NT2/D1 (cell line): ENCODE results near the gene AQP12A.

Experiments
- DNase-seq: peaks from one replicate; pipeline ENCODE4 v3.0.0-alpha.2; 2011; ENCODE audit warnings: low read depth, low spot score
- H3K27me3 ChIP-seq: 2 replicates; pipeline ENCODE4 v1.6.0; 2011; ENCODE audit warnings: mild to moderate bottlenecking; ENCODE audit not compliant: insufficient read length, insufficient read depth
- H3K36me3 ChIP-seq: 2 replicates; pipeline ENCODE4 v1.6.1; 2011; ENCODE audit warnings: mild to moderate bottlenecking, low read length, mixed read lengths; ENCODE audit not compliant: insufficient read depth, insufficient read length
- H3K4me1 ChIP-seq: 2 replicates; pipeline ENCODE4 v1.5.1; 2011; ENCODE audit not compliant: insufficient read depth, insufficient read length
- H3K4me3 ChIP-seq: 2 replicates; pipeline ENCODE4 v1.5.1; 2011; ENCODE audit warnings: low read depth; ENCODE audit not compliant: insufficient read length
- H3K9ac ChIP-seq: 2 replicates; pipeline ENCODE4 v1.6.0; 2011; ENCODE audit warnings: low read depth; ENCODE audit not compliant: insufficient read length
- H3K9me3 ChIP-seq: 2 replicates; pipeline ENCODE4 v1.5.1; 2011; ENCODE audit warnings: mild to moderate bottlenecking, low read length; ENCODE audit not compliant: insufficient read depth
- SUZ12 ChIP-seq: IDR thresholded peaks from 2 replicates; pipeline ENCODE4 v1.6.1; 2011; ENCODE audit not compliant: insufficient read length, insufficient read depth; ENCODE audit errors: extremely low read depth
- YY1 ChIP-seq: IDR thresholded peaks from 2 replicates; pipeline ENCODE4 v1.6.1; 2011; ENCODE audit not compliant: insufficient read length, insufficient read depth
- ZNF274 ChIP-seq: IDR thresholded peaks from 2 replicates; pipeline ENCODE4 v1.6.1; 2011; ENCODE audit warnings: mild to moderate bottlenecking, low read depth, low read length

The AQP12A gene

GRCh38 chr2:240645346-240645745 is 46.3 kb upstream of the AQP12A start:
- Histone ChIP-seq H3K4me1 (peaks cover 19% of the 10 kb centered on the region), H3K27me3 (peaks cover 4% of the 10 kb centered on the region), H3K9ac (no peak overlapping the region), H3K4me3 (no peak overlapping the region), H3K9me3 (no peaks in the 10 kb centered on the region), H3K36me3 (no peaks in the 10 kb centered on the region)
- TF ChIP-seq ZNF274 = no peak
- no peak for TF ChIP-seq YY1
- no peak for DNase-seq

GRCh38 chr2:240645801-240646175 is 45.9 kb upstream of the AQP12A start:
- H3K36me3 ChIP-seq = no peaks in the 10 kb centered on the region
- H3K9ac ChIP-seq = no peak overlapping the region
- H3K4me3 ChIP-seq = no peak overlapping the region
- no peaks in the 10 kb centered on the region for H3K27me3 ChIP-seq
- H3K9me3 ChIP-seq = no peaks in the 10 kb centered on the region
- TF ChIP-seq ZNF274 (no peak), SUZ12 (no peak), YY1 (no peak)
- peaks cover 19% of the 10 kb centered on the region for H3K4me1 ChIP-seq
- DNase-seq = no peak

- no peaks in the 10 kb centered on the region for H3K36me3 ChIP-seq
- no peak overlapping the region for H3K9ac ChIP-seq
- H3K27me3 ChIP-seq = no peaks in the 10 kb centered on the region
- no peak overlapping the region for H3K4me3 ChIP-seq
- TF ChIP-seq ZNF274 = no peak
- no peak for TF ChIP-seq YY1
- no peak for TF ChIP-seq SUZ12
- DNase-seq = no peak
- peaks cover 19% of the 10 kb centered on the region for H3K4me1 ChIP-seq
- peaks cover 2% of the 10 kb centered on the region; the same call in 1 of the 2 replicates for H3K9me3 ChIP-seq
Observed at GRCh38 chr2:240646176-240646899, 45.3 kb upstream of the AQP12A start.

- Histone ChIP-seq H3K9me3 (peaks cover 6% of the 10 kb centered on the region; the same call in 1 of the 2 replicates), H3K36me3 (no peaks in the 10 kb centered on the region), H3K27me3 (no peaks in the 10 kb centered on the region), H3K9ac (no peak overlapping the region), H3K4me3 (no peak overlapping the region), H3K4me1 (peaks cover 19% of the 10 kb centered on the region)
- TF ChIP-seq YY1 (no peak), SUZ12 (no peak), ZNF274 (no peak)
- DNase-seq = no peak
Observed at GRCh38 chr2:240646900-240647502, 44.7 kb upstream of the AQP12A start.

DNA sequence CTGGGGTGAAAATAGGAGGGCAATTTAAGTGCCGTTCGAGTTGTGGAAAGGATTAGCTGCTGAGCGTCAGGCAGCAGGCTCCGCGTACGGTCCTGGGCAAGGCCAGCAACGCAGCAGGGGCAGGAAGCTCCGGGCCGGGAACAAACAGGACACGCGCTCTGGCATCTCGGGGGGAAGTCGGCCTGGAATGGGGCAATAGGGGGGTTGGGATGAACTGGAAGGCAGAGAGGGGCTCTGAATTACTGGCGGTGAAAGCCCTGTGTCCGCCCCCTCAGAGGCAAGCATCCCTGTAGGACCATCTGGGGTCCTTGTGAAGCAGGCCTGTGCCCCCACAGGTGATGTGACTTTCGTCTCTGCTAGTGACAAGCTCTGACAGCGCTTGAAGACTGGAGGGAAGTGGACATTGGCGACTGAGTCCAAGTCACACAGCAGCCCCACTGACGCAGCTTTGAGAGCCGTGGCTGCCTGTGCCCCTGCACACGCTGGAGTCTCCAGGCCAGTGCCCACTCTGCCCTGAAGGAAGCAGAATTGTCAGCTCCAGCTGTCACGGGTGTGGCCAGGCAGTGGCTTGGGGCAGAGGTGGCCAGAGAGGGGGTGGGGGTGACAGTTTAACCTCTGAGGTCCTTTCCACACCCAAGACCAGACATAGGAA is 44.0 kb upstream of the AQP12A start:
- no peak overlapping the region for H3K4me3 ChIP-seq
- H3K9ac ChIP-seq = no peak overlapping the region
- peaks cover 19% of the 10 kb centered on the region for H3K4me1 ChIP-seq
- DNase-seq = no peak
- no peak for TF ChIP-seq YY1
- TF ChIP-seq SUZ12 = no peak
- no peak for TF ChIP-seq ZNF274
- no peaks in the 10 kb centered on the region for H3K27me3 ChIP-seq
- H3K36me3 ChIP-seq = no peaks in the 10 kb centered on the region
- H3K9me3 ChIP-seq = peaks cover 6% of the 10 kb centered on the region; the same call in 1 of the 2 replicates

DNA sequence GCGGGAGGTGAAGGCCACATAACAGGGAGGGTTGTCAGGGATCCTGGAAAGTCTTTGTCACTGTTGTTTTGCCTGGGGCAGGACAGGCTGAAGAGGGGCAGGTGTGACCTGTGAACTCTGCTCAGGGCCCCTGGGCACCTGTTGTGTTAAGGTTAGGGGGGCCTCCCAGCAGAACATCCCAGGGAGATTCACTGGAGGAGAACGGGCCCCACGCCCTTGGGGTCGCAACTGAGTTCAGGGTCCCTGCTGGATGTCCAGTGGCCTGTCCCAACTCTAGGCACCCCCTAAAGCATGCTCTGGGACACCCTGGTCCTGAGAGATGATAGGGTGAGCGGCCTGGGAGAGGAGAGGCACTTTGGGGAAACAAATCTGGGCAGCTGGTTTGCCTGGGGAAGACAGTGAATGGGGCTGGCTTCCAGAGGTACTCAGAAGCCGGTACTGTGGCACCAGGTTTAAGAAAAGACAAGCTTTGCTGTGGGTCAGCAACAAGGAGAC is 43.5 kb upstream of the AQP12A start:
- TF ChIP-seq YY1 (no peak), SUZ12 (no peak), ZNF274 (no peak)
- no peaks in the 10 kb centered on the region for H3K36me3 ChIP-seq
- peaks cover 19% of the 10 kb centered on the region for H3K4me1 ChIP-seq
- DNase-seq = no peak
- H3K27me3 ChIP-seq = no peaks in the 10 kb centered on the region
- H3K9me3 ChIP-seq = peaks cover 6% of the 10 kb centered on the region; the same call in 1 of the 2 replicates
- H3K4me3 ChIP-seq = no peak overlapping the region
- no peak overlapping the region for H3K9ac ChIP-seq
